ENCODE results near the gene REXO5.
"Not testable (repeated sequence)": the region's sequence is repeated elsewhere in the genome, so short reads cannot be mapped to it uniquely, and the experiment has no call there.

DNA sequence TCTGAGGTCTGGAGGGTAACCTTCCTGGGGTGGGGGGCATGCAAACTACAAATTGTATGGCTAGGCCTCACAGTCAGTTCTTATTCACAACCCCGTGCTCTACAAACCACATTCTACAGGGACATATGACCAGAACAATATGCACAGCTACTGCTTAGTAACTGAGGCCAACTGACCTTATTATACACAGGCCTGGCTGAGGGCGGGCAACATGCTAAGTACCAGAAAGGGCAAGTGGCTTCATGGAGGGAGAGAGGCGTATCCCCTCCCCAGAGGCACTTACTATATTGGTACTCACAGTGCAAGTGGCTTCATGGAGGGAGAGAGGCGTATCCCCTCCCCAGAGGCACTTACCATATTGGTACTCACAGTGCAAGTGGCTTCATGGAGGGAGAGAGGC is 54.7 kb downstream of the REXO5 start:
- TF ChIP-seq CTCF, EP300, POLR2A (IDR thresholded peaks at IDR 0.05): not testable (repeated sequence)
